ENCODE measurements around the gene TAS2R10.
"Not testable (repeated sequence)": the region's sequence is repeated elsewhere in the genome, so short reads cannot be mapped to it uniquely, and the experiment has no call there.

DNA sequence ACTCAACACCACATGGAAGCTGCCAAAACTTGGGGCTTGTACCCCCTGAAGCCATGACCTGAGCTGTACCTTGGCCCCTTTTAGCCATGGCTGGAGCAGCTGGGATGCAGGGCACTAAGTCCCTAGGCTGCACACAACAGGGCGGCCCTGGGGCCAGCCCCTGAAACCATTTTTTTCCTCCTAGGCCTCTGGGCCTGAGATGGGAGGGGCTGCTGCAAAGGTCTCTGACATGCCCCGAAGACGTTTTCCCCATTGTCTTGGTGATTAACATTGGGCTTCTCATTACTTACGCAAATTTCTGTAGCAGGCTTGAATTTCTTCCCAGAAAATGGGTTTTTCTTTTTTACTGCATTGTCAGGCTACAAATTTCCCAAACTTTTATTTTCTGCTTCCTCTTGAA, 34.4 kb downstream of the TAS2R10 start:
- TF ChIP-seq, protein P1, sequence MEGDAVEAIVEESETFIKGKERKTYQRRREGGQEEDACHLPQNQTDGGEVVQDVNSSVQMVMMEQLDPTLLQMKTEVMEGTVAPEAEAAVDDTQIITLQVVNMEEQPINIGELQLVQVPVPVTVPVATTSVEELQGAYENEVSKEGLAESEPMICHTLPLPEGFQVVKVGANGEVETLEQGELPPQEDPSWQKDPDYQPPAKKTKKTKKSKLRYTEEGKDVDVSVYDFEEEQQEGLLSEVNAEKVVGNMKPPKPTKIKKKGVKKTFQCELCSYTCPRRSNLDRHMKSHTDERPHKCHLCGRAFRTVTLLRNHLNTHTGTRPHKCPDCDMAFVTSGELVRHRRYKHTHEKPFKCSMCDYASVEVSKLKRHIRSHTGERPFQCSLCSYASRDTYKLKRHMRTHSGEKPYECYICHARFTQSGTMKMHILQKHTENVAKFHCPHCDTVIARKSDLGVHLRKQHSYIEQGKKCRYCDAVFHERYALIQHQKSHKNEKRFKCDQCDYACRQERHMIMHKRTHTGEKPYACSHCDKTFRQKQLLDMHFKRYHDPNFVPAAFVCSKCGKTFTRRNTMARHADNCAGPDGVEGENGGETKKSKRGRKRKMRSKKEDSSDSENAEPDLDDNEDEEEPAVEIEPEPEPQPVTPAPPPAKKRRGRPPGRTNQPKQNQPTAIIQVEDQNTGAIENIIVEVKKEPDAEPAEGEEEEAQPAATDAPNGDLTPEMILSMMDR (IDR thresholded peaks at IDR 0.05; ENCODE audit: insufficient read depth, low read depth, low read length) = not testable (repeated sequence)
- not testable (repeated sequence) for TF ChIP-seq EZH2 (IDR thresholded peaks at IDR 0.05; ENCODE audit: insufficient read depth, low read length)

Measured in astrocyte (in vitro differentiated cells and primary cell).